HepG2 (cell line): ENCODE measurements around the gene PBX1. TPM values are rescaled to one million over a fixed set of nuclear protein-coding genes. Genes with fewer than 3 reads are reported as not detected.

Source experiments
- ATAC-seq: fragments of 200-7000 bp; cut with Tn5 transposase; 3 replicates; pipeline ENCODE4 v1.9.1; 2020; ENCODE audit warnings: mild to moderate bottlenecking, moderate library complexity
- BruUV-seq: library from RNA; stranded (reverse); fragments of 400-500 nt; replicated peaks from 2 replicates; lab custom pipeline; 2021; lab: Mats Ljungman, UMichigan
- CTCF ChIA-PET: fragments of 300-600 bp; formaldehyde crosslinking; extraction: SDS; loops from one replicate; lab custom pipeline; 2021; ENCODE audit warnings: low total read pairs, inconsistent platforms, low intra/inter-chr PET ratio; lab: Yijun Ruan, JAX
- POLR2A ChIA-PET: fragments of 350-600 bp; sonication (Branson Sonifier 250); formaldehyde crosslinking; loops from one replicate; lab custom pipeline; 2020; ENCODE audit warnings: antibody characterized with exemption, inconsistent platforms; lab: Yijun Ruan, JAX
- DNase-seq: peaks from one replicate; pipeline ENCODE4 v3.0.0-alpha.2; 2015; ENCODE audit warnings: low spot score
- FAIRE-seq: peaks from 3 replicates; lab custom pipeline; 2011; peaks lifted over from hg19 to GRCh38; lab: Jason Lieb, UNC
- H2AFZ ChIP-seq: one replicate; pipeline ENCODE4 v1.6.1; 2011; ENCODE audit warnings: low read length, inconsistent platforms
- H3K27ac ChIP-seq: fragments of 300-600 bp; 3 replicates; pipeline ENCODE4 v1.8.0; 2011; ENCODE audit warnings: mixed run types, mild to moderate bottlenecking, mixed read lengths, low read length, inconsistent platforms; ENCODE audit not compliant: insufficient read depth; ENCODE audit errors: extremely low read length
- H3K27me3 ChIP-seq, 2 experiments: fragments of 200-600 bp in 1 of 2; 2 replicates in 1 of 2; 3 replicates in 1 of 2; pipeline versions ENCODE4 v1.6.0 to v1.8.0; 2011; ENCODE audit warnings: low read length in 2 of 2, mild to moderate bottlenecking in 2 of 2, moderate library complexity in 2 of 2, inconsistent platforms in 1 of 2; ENCODE audit not compliant: insufficient read depth in 2 of 2, control insufficient read depth in 1 of 2
- H3K36me3 ChIP-seq, 2 experiments: fragments of 200-600 bp in 1 of 2; replicated peaks in 1 of 2; 2 replicates in 1 of 2; 3 replicates in 1 of 2; pipeline versions ENCODE4 v1.5.1 to v1.8.0; 2011; ENCODE audit warnings: low read length in 2 of 2, inconsistent platforms in 1 of 2; ENCODE audit not compliant: insufficient read depth in 2 of 2, control insufficient read depth in 1 of 2
- H3K4me1 ChIP-seq: 2 replicates; pipeline ENCODE4 v1.5.1; 2012; ENCODE audit warnings: low read length, inconsistent platforms; ENCODE audit not compliant: insufficient read depth
- H3K4me2 ChIP-seq: 2 replicates; pipeline ENCODE4 v1.6.0; 2011; ENCODE audit warnings: low read depth, low read length, inconsistent platforms
- H3K4me3 ChIP-seq, 3 experiments: fragments of 200-600 bp in 1 of 3; sonication (generic), shearing (Covaris generic) in 1 of 3; replicated peaks in 1 of 3; 2 replicates each; pipeline ENCODE4 v1.5.1; 2011 to 2016; ENCODE audit warnings: low read length in 3 of 3, inconsistent platforms in 2 of 3, low read depth in 2 of 3, mild to moderate bottlenecking in 2 of 3, control low read depth in 1 of 3, mixed read lengths in 1 of 3; ENCODE audit not compliant: insufficient read depth in 1 of 3
- H3K79me2 ChIP-seq: one replicate; pipeline ENCODE4 v1.6.1; 2011; ENCODE audit warnings: low read length, inconsistent platforms; ENCODE audit not compliant: insufficient read depth
- H3K9ac ChIP-seq: 2 replicates; pipeline ENCODE4 v1.6.0; 2011; ENCODE audit warnings: mild to moderate bottlenecking, low read depth, low read length, inconsistent platforms; ENCODE audit not compliant: insufficient read depth
- H3K9me3 ChIP-seq: 2 replicates; pipeline ENCODE4 v1.5.1; 2012; ENCODE audit warnings: mild to moderate bottlenecking, low read length
- H4K20me1 ChIP-seq: 2 replicates; pipeline ENCODE4 v1.6.0; 2011; ENCODE audit warnings: inconsistent platforms, mild to moderate bottlenecking, low read length, moderate library complexity; ENCODE audit not compliant: insufficient read depth
- EED ChIP-seq: sonication (generic); formaldehyde crosslinking; IDR thresholded peaks from 2 replicates; pipeline ENCODE4 v1.5.0; 2020; ENCODE audit warnings: mild to moderate bottlenecking, missing genetic modification reagents
- GATAD2A ChIP-seq: IDR thresholded peaks from 2 replicates; pipeline ENCODE4 v1.6.1; 2016
- GTF2F1 ChIP-seq: fragments of 150-350 bp; IDR thresholded peaks from 2 replicates; pipeline ENCODE4 v1.6.1; 2014; ENCODE audit warnings: low read length
- KMT2A ChIP-seq: sonication (generic); formaldehyde crosslinking; IDR thresholded peaks from 2 replicates; pipeline ENCODE4 v1.4.0; 2020; ENCODE audit warnings: missing genetic modification reagents
- MAFK ChIP-seq, 2 experiments: IDR thresholded peaks in 1 of 2; conservative IDR thresholded peaks in 1 of 2; 2 replicates each; pipeline ENCODE4 v1.6.1; 2011; ENCODE audit warnings: improper control_type of control experiment in 2 of 2, low read length in 2 of 2
- NFIB ChIP-seq: sonication (generic); formaldehyde crosslinking; IDR thresholded peaks from 2 replicates; pipeline ENCODE4 v1.9.0; 2021; ENCODE audit warnings: missing genetic modification reagents, mild to moderate bottlenecking, borderline replicate concordance
- NR3C1 ChIP-seq: sonication (generic); formaldehyde crosslinking; IDR thresholded peaks from 2 replicates; pipeline ENCODE4 v1.4.0; 2020; ENCODE audit warnings: missing genetic modification reagents
- PAX8 ChIP-seq: sonication (generic); formaldehyde crosslinking; IDR thresholded peaks from 2 replicates; pipeline ENCODE4 v1.8.0; 2022; ENCODE audit warnings: mild to moderate bottlenecking, missing genetic modification reagents, borderline replicate concordance
- XRCC5 ChIP-seq: fragments of 200-400 bp; formaldehyde crosslinking; optimal IDR thresholded peaks from 2 replicates; pipeline ENCODE3; 2017; ENCODE audit warnings: mild to moderate bottlenecking, low read length
- ZC3H13 ChIP-seq: sonication (generic); formaldehyde crosslinking; IDR thresholded peaks from 2 replicates; pipeline ENCODE4 v1.8.1; 2023; ENCODE audit warnings: mild to moderate bottlenecking, missing genetic modification reagents, moderate library complexity
- WGBS: methylation state at CpG from one replicate; pipeline ENCODE4 v1.1.6; 2017; ENCODE audit warnings: low lambda C conversion rate; 5-methylcytosine and 5-hydroxymethylcytosine counted together
- in situ Hi-C: cut with HindIII; loops from 2 replicates; pipeline ENCODE4 v1.10.0; 2017; ENCODE audit warnings: low pct_unique_long_range_greater_than_20kb; ENCODE audit not compliant: extremely low pct_ligation_motif_present
- intact Hi-C: fragments of 100-400 bp; cut with micrococcal nuclease; formaldehyde crosslinking; loops from one replicate; pipeline ENCODE4 v1.10.0; 2022; ENCODE audit not compliant: unreplicated experiment
- polyA plus RNA-seq, 8 experiments: library from polyadenylated mRNA; depleted of rRNA in 3 of 8; stranded (reverse) in 7 of 8; unstranded in 1 of 8; fragments of >200 nt; fragmentation: Illumina TruSeq in 4 of 8; extraction: Trizol in 4 of 8; gene quantifications; 2 replicates each; pipeline versions ENCODE4 v1.2.1 to v1.2.3, GENCODE V29; 2011 to 2016; ENCODE audit warnings: low read depth in 4 of 8, missing spikeins in 1 of 8, mixed read lengths in 1 of 8; ENCODE audit not compliant: insufficient read depth in 1 of 8
- total RNA-seq, 5 experiments: library from RNA; depleted of rRNA; stranded (reverse); fragments of >200 nt; fragmentation: Illumina TruSeq; extraction: Trizol; gene quantifications; 2 replicates each; pipeline ENCODE4 v1.2.3, GENCODE V29; 2016; ENCODE audit warnings: low read depth in 1 of 5
- TF ChIP-seq, protein P1 (sequence below): sonication (generic); formaldehyde crosslinking; IDR thresholded peaks from 2 replicates; pipeline ENCODE4 v1.4.0; 2020; ENCODE audit warnings: missing genetic modification reagents
- TF ChIP-seq, protein P2 (sequence below): sonication (generic); formaldehyde crosslinking; IDR thresholded peaks from 2 replicates; pipeline ENCODE4 v1.4.0; 2020; ENCODE audit warnings: missing genetic modification reagents, low read depth, mild to moderate bottlenecking, borderline replicate concordance
- TF ChIP-seq, protein P3 (sequence below): sonication (generic); formaldehyde crosslinking; IDR thresholded peaks from 2 replicates; pipeline ENCODE4 v1.5.1; 2020; ENCODE audit warnings: mild to moderate bottlenecking, missing genetic modification reagents, moderate library complexity

Gene PBX1
- total and polyA plus RNA-seq, 2 of the 13 experiments (the other 11 are each of a cell fraction or from before 2014, with no cell fraction given), result 0.24 TPM; not detected in 1

DNA sequence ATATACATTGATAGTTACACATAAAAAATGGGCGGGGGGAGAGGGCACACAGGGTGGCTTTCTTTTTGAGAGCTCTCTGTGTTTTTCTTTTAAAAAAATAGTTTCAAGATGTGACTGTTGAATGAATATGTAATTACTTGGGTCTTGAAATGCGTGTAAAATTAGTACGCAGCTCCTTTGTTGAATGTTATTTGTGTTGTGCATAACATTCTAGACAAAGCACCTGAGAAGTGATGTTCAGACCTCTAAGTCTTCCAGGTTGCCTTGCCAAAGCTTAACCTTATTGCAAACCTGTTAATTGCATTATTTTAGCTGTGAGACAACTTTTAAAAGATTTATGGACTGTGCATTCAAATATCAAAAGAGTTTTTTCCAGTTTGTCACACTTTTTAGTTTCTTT is 5.4 kb downstream of the PBX1 start (continued):
- TF ChIP-seq, protein P1, sequence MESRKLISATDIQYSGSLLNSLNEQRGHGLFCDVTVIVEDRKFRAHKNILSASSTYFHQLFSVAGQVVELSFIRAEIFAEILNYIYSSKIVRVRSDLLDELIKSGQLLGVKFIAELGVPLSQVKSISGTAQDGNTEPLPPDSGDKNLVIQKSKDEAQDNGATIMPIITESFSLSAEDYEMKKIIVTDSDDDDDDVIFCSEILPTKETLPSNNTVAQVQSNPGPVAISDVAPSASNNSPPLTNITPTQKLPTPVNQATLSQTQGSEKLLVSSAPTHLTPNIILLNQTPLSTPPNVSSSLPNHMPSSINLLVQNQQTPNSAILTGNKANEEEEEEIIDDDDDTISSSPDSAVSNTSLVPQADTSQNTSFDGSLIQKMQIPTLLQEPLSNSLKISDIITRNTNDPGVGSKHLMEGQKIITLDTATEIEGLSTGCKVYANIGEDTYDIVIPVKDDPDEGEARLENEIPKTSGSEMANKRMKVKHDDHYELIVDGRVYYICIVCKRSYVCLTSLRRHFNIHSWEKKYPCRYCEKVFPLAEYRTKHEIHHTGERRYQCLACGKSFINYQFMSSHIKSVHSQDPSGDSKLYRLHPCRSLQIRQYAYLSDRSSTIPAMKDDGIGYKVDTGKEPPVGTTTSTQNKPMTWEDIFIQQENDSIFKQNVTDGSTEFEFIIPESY (CRISPR knock-in tag), result no peak

DNA sequence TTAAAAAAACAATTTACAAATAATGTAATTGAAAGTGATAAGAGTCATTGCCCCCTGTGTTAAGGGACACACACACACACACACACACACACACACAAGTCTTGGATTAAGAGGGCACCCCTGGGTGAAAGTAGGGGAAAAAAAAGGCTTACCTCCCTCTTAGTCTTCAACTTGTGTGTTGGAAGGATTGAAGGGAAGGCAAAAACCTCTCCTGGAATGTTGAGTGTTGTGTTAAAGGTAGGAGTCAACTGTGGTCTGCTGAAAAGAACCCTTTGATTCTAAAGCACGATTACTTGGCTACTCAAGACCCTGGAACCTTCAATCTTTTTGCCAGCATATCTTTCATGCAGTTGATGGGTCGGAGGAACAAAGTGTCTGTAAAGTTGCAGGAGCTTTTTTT is 6.4 kb downstream of the PBX1 start:
- intact Hi-C loops, result no loop called here
- no TSS peak for BruUV-seq
- H4K20me1 ChIP-seq, result no peaks in the 10 kb centered on the region
- in situ Hi-C loops, result no loop called here
- H3K27ac ChIP-seq, result no peak overlapping the region
- H3K36me3 ChIP-seq, result no peaks in the 10 kb centered on the region
- peaks cover 0 to 8% of the 10 kb centered on the region in 2 experiments; a peak in 1 of 5 replicates for H3K27me3 ChIP-seq
- DNase-seq, result no peak
- no peak for TF ChIP-seq EED
- TF ChIP-seq NFIB (CRISPR knock-in tag), result no peak
- no peak for TF ChIP-seq MAFK (conservative IDR thresholded peaks at IDR 0.05 in 1 of 2, IDR thresholded peaks at IDR 0.05 in 1 of 2; ENCODE audit: low read length in 2 of 2)
- no peak overlapping the region for H3K4me2 ChIP-seq
- no peak for FAIRE-seq
- no peak overlapping the region for H3K4me3 ChIP-seq
- POLR2A ChIA-PET, result no interaction called here
- WGBS, result 5% methylated on average over 2 of the region's 2 CpGs
- no peak overlapping the region for H3K9ac ChIP-seq
- no peak for ATAC-seq
- H3K4me1 ChIP-seq, result no peaks in the 10 kb centered on the region
- CTCF ChIA-PET, result no interaction called here
- H3K79me2 ChIP-seq, result no peaks in the 10 kb centered on the region
- H3K9me3 ChIP-seq, result no peaks in the 10 kb centered on the region
- no peak overlapping the region for H2AFZ ChIP-seq

DNA sequence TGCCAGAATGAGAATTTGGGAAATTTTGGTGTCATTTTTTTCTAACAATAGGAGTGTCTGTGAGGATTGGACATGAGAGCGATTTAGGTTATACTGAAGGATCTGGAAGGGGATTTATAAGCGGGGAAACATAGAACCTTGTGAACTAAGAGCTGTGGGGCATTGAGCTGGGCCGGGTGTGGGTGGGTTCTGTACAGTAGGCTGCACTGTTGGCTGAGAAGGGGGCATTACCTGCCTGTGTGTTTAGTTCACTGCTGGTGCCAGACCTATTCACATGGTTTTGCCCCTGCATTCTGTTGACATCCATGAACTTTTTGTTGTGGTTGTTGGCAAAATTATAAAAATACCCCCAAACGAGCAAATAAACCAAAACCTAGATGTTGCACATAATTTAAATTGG is 8.8 kb downstream of the PBX1 start:
- Histone ChIP-seq H4K20me1 (no peaks in the 10 kb centered on the region), H3K36me3 (no peaks in the 10 kb centered on the region), H2AFZ (no peak overlapping the region), H3K9ac (no peak overlapping the region), H3K4me1 (no peaks in the 10 kb centered on the region), H3K4me3 (no peak overlapping the region), H3K9me3 (no peaks in the 10 kb centered on the region), H3K4me2 (no peak overlapping the region), H3K27me3 (no peaks in the 10 kb centered on the region; a peak in 1 of 5 replicates), H3K79me2 (no peaks in the 10 kb centered on the region), H3K27ac (no peak overlapping the region)
- POLR2A ChIA-PET, result no interaction called here
- BruUV-seq, result no TSS peak
- FAIRE-seq, result no peak
- in situ Hi-C loops, result no loop called here
- no peak for DNase-seq
- WGBS, result 22% methylated on average over 4 of the region's 4 CpGs
- CTCF ChIA-PET, result no interaction called here
- intact Hi-C loops, result no loop called here
- no peak for ATAC-seq
- no peak for TF ChIP-seq PAX8 (CRISPR knock-in tag)
- no peak for TF ChIP-seq NR3C1 (CRISPR knock-in tag)
- TF ChIP-seq, protein P2, sequence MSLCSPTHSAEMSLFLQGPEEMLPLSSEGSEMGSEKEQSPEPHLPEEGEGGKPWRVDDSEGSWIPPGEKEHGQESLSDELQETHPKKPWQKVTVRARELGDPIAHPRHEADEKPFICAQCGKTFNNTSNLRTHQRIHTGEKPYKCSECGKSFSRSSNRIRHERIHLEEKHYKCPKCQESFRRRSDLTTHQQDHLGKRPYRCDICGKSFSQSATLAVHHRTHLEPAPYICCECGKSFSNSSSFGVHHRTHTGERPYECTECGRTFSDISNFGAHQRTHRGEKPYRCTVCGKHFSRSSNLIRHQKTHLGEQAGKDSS, result no peak
- no peak for TF ChIP-seq ZC3H13
- no peak for TF ChIP-seq GTF2F1
- TF ChIP-seq, protein P3, sequence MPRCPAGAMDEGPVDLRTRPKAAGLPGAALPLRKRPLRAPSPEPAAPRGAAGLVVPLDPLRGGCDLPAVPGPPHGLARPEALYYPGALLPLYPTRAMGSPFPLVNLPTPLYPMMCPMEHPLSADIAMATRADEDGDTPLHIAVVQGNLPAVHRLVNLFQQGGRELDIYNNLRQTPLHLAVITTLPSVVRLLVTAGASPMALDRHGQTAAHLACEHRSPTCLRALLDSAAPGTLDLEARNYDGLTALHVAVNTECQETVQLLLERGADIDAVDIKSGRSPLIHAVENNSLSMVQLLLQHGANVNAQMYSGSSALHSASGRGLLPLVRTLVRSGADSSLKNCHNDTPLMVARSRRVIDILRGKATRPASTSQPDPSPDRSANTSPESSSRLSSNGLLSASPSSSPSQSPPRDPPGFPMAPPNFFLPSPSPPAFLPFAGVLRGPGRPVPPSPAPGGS, result no peak
- no peak for TF ChIP-seq GATAD2A (CRISPR knock-in tag)
- no peak for TF ChIP-seq KMT2A (CRISPR knock-in tag)
- no peak for TF ChIP-seq XRCC5
